HG02840 (cell line): ENCODE measurements around the gene SSNA1.

Source experiments
- ATAC-seq: cut with Tn5 transposase; IDR thresholded peaks from one replicate; pipeline ENCODE4 v1.9.1; 2021; ENCODE audit warnings: mild to moderate bottlenecking, moderate library complexity, moderate number of reproducible peaks; ENCODE audit not compliant: unreplicated experiment, low FRiP score

SSNA1 gene

GRCh38 chr9:137217276-137218211 lies 29.1 kb downstream of the SSNA1 start:
- no peak for ATAC-seq

- ATAC-seq: no peak
These were observed 29.8 kb downstream of the SSNA1 start for GRCh38 chr9:137218212-137218753.

- no peak for ATAC-seq
These were observed 30.3 kb downstream of the SSNA1 start for GRCh38 chr9:137218754-137219271.

DNA sequence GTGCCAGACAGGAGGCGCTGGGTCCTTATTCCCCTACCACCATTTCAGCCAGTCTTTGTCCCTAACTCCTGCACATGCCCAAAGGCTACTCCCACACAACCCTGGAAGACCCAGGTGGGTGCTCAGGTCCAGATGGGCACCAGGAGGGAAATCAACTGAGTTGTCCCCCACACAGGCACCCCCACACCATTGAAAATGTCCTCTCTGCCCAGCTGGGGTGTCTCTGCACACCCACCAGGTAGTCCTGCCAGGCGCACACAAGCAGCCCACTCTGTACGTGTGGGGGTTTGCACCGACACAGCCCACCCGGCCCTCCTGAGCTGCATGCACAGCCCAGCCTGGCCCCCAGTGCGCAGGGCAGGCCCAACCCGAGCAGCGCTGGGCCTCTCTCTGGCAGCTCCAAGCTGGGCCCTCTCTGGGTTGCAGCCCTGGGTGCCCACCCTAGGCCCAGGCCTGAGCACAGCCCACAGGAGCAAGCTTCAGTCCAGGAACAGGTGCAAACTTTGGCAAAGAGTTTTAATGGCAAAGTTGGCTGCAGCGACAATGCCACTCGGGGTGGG lies 31.4 kb downstream of the SSNA1 start:
- no peak for ATAC-seq

- ATAC-seq: no peak
These were observed 32.0 kb downstream of the SSNA1 start for GRCh38 chr9:137220317-137221094.

DNA sequence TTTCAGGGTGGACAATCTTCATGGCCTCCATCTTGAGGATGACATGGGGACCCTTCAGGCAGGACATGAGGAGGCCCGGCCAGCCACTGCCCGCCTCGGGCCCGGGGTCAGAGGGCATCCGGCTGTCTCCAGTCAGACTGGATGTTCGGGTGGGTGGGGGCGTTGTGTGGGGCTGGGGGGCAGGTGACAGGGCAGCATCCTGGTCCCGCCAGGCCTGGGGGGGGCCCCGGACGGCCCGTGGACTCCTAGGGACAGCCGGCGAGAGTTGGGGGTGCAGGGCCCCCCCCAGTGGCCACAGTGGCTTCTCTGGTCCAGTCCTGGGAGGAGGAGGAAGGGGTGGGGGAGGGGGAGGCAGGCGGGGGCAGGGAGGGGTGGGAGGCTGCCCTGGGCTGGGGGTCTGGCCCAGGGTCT lies 32.6 kb downstream of the SSNA1 start:
- no peak for ATAC-seq

GRCh38 chr9:137221506-137222111 lies 33.1 kb downstream of the SSNA1 start:
- ATAC-seq: no peak

GRCh38 chr9:137222190-137223077 lies 34.0 kb downstream of the SSNA1 start, which contains the start of gene RNF208:
TSS of gene RNF208 (minus strand) at chr9:137222240. CDS start at chr9:137221212, 1,028 bp downstream.
- peak; percentile 1 for ATAC-seq

DNA sequence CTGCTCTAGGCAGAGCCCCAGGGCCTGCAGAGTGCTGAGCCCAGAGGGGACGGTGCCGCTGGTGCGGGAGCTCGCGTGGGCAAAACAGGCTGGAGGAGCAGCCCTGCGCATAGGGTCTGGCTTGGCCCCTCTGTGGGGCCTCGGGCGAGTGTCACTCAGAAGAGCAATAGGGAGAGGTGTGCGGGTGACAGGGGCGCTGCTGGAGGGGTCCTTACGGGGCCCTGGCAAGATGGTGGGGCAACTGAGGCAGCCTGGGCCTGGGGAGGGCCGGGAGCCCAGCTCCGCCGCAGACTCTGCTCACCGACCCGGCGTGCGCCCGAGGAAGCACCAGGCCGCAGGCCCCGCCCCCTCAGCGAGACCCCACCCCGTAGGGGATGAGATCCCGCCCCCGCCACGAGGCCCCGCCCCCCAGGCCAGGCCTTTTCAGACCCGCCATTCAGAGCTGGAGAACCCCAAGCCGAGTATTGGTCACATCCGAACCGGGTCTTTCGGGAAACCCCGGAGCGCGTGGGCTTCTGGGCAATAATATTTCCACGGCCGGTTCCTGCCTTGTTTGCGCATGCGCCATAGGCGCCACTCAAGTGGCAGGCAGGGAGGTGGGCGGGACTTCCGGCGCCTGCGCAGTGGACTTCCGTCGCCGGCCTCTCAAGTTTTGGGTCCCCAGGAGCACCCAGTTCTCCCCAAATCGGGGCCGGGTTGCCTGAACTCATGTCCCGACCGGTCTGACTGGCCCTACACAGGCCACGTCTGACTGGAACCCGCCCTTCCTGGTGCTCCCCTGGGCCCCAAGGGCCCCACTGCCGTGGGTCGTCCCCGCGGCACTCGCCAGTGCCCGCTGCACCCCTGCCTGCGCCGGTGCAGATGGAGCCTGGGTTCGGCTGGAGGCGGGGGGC lies 34.8 kb downstream of the SSNA1 start:
- peak; percentile 84 for ATAC-seq

- no peak for ATAC-seq
These were observed 36.6 kb downstream of the SSNA1 start, which contains the start of gene CYSRT1 for GRCh38 chr9:137224830-137225694. TSS of gene CYSRT1 (plus strand) at chr9:137225174. CDS start at chr9:137225622, 448 bp downstream.

GRCh38 chr9:137225699-137226331 lies 37.3 kb downstream of the SSNA1 start:
- ATAC-seq: no peak

GRCh38 chr9:137226338-137227053 lies 38.0 kb downstream of the SSNA1 start:
- ATAC-seq: no peak

DNA sequence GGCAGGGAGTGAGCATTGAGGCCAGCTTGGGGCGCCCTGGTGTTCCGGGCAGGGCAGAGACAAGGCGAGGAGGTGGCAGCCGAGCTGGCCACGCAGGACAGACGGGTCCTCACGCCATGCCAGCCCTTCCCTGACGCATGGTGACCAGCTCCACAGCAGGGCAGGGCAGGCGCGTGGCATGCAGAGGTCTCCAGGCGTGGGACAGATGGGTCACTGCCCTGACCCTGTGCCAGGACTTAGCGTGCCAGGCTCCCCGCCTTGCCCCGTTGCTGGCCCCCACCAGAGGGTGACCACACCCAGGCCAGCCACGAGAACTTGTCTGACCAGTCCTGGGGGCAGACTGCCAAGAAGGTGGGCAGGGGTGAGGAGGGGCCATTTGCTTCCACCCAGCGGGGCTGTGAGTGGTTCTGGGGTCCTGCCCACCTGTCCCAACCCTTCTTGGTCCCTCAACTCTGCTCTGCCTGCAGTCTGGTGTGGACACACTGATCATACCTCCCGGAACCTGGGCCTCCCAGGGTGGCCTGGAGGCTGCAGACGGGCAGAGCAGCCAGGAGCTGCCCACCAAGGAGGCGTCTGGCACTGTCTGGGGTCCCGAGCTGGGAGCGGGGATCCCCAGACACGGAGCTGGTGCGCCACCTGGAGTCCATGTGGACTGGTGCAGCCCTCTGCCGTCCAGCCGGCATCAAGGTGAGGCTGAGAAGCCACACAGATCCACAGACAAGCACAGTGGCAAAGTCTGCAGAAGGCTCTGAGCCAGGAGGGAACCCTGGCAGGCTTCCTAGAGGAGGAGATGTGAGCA lies 38.8 kb downstream of the SSNA1 start, which contains the start of gene RNF224:
Gene RNF224, plus strand, starts transcription at position 449 of the 799 bp plus-strand sequence. CDS start 834 bp downstream, outside the sequence.
- no peak for ATAC-seq

- no peak for ATAC-seq
These were observed 39.5 kb downstream of the SSNA1 start for GRCh38 chr9:137227853-137228505.
